K562 (cell line): ENCODE measurements around the gene ZNF485. TPM values are rescaled to one million over a fixed set of nuclear protein-coding genes. Genes with fewer than 3 reads are reported as not detected.

ENCODE experiments used
- ADNP ChIP-seq: fragments of 200-800 bp; sonication (Bioruptor generic); IDR thresholded peaks from 2 replicates; pipeline ENCODE4 v1.6.1; 2016; ENCODE audit warnings: missing genetic modification characterization, missing compliant biosample characterization
- BRD4 ChIP-seq: fragments of 200-600 bp; sonication (generic); IDR thresholded peaks from 2 replicates; pipeline ENCODE4 v1.6.1; 2017; ENCODE audit warnings: inconsistent platforms
- ELF4 ChIP-seq: fragments of 450-650 bp; formaldehyde crosslinking; IDR thresholded peaks from 2 replicates; pipeline ENCODE4 v1.4.0; 2022; ENCODE audit warnings: missing genetic modification characterization
- EP400 ChIP-seq: fragments of 450-650 bp; IDR thresholded peaks from 2 replicates; pipeline ENCODE4 v1.6.1; 2017; ENCODE audit warnings: antibody characterized with exemption, mild to moderate bottlenecking, moderate library complexity
- JUNB ChIP-seq: fragments of 450-650 bp; formaldehyde crosslinking; conservative IDR thresholded peaks from 2 replicates; pipeline ENCODE4 v1.4.0; 2020; ENCODE audit warnings: mild to moderate bottlenecking
- KAT2B ChIP-seq: IDR thresholded peaks from one replicate; pipeline ENCODE4 v1.6.1; 2012; ENCODE audit warnings: low read depth, mild to moderate bottlenecking, control low read depth, inconsistent platforms, low read length, moderate library complexity
- LCOR ChIP-seq: sonication (generic); formaldehyde crosslinking; IDR thresholded peaks from 2 replicates; pipeline ENCODE4 v1.8.0; 2022; ENCODE audit warnings: mild to moderate bottlenecking, missing genetic modification reagents
- NFIX ChIP-seq: fragments of 250-450 bp; sonication (Bioruptor Pico); IDR thresholded peaks from 2 replicates; pipeline ENCODE4 v1.4.0; 2020; ENCODE audit warnings: low read depth, mild to moderate bottlenecking, moderate library complexity
- SRSF9 ChIP-seq: fragments of 200-400 bp; formaldehyde crosslinking; IDR thresholded peaks from 2 replicates; pipeline ENCODE4 v1.6.1; 2017; ENCODE audit warnings: low read depth, low read length, borderline replicate concordance
- TEAD1 ChIP-seq, 2 experiments: fragments of 450-650 bp in 1 of 2; sonication (generic) in 1 of 2; formaldehyde crosslinking; IDR thresholded peaks; 2 replicates each; pipeline versions ENCODE4 v1.4.0 to v1.8.0; 2020 to 2022; ENCODE audit warnings: mild to moderate bottlenecking in 2 of 2, missing genetic modification reagents in 1 of 2
- ZNF408 ChIP-seq: fragments of 250-450 bp; sonication (Bioruptor Pico); IDR thresholded peaks from 2 replicates; pipeline ENCODE4 v1.4.0; 2020; ENCODE audit warnings: low read depth, mild to moderate bottlenecking, moderate library complexity
- ZNF644 ChIP-seq: fragments of 200-800 bp; sonication (Bioruptor generic); IDR thresholded peaks from 2 replicates; pipeline ENCODE4 v1.6.1; 2016; ENCODE audit warnings: low read depth, missing genetic modification characterization, missing compliant biosample characterization
- polyA plus RNA-seq, 8 experiments: library from polyadenylated mRNA; depleted of rRNA in 4 of 8; stranded (reverse) in 5 of 8; unstranded in 3 of 8; fragments of >200 nt; fragmentation: Nextera tagmentation in 2 of 8; fragmentation: Illumina TruSeq in 1 of 8; extraction: Ambion mirVana in 2 of 8; extraction: Trizol in 1 of 8; gene quantifications; 2 replicates each; pipeline versions ENCODE4 v1.2.1 to v1.2.3, GENCODE V29; 2011 to 2014; ENCODE audit warnings: inconsistent platforms in 1 of 8, missing spikeins in 1 of 8
- total RNA-seq, 7 experiments: library from RNA; depleted of rRNA in 6 of 7; stranded (reverse); fragments of >200 nt in 6 of 7; fragmentation: Illumina TruSeq in 2 of 7; extraction: Trizol in 2 of 7; gene quantifications; 2 replicates each; pipeline versions ENCODE4 v1.2.1 to v1.2.3, GENCODE V29; 2011 to 2021; ENCODE audit warnings: low replicate concordance in 1 of 7
- TF ChIP-seq, protein P1 (sequence below): fragments of 250-450 bp; sonication (Bioruptor Pico); IDR thresholded peaks from 2 replicates; pipeline ENCODE4 v1.5.0; 2022; ENCODE audit warnings: mild to moderate bottlenecking
- TF ChIP-seq, protein P2 (sequence below): fragments of 450-650 bp; formaldehyde crosslinking; IDR thresholded peaks from 2 replicates; pipeline ENCODE4 v1.4.0; 2020; ENCODE audit warnings: mild to moderate bottlenecking, moderate library complexity
- TF ChIP-seq, protein P3 (sequence below): fragments of 450-650 bp; IDR thresholded peaks from 2 replicates; pipeline ENCODE4 v1.6.1; 2016
- TF ChIP-seq, protein P4 (sequence below), 2 experiments: fragments of 450-650 bp; IDR thresholded peaks; 2 replicates each; pipeline ENCODE4 v1.6.1; 2018; ENCODE audit warnings: mild to moderate bottlenecking in 2 of 2, low read depth in 1 of 2; ENCODE audit not compliant: partially characterized antibody in 2 of 2
- TF ChIP-seq, protein P5 (sequence below): fragments of 250-450 bp; sonication (Bioruptor Pico); IDR thresholded peaks from 2 replicates; pipeline ENCODE4 v1.8.0; 2021; ENCODE audit warnings: mild to moderate bottlenecking, moderate library complexity

Gene ZNF485
- total and polyA plus RNA-seq, 9 of the 15 experiments (the other 6 are each of a cell fraction or from before 2014, with no cell fraction given) = 8.0 to 18.7 (median 11.9) TPM

DNA sequence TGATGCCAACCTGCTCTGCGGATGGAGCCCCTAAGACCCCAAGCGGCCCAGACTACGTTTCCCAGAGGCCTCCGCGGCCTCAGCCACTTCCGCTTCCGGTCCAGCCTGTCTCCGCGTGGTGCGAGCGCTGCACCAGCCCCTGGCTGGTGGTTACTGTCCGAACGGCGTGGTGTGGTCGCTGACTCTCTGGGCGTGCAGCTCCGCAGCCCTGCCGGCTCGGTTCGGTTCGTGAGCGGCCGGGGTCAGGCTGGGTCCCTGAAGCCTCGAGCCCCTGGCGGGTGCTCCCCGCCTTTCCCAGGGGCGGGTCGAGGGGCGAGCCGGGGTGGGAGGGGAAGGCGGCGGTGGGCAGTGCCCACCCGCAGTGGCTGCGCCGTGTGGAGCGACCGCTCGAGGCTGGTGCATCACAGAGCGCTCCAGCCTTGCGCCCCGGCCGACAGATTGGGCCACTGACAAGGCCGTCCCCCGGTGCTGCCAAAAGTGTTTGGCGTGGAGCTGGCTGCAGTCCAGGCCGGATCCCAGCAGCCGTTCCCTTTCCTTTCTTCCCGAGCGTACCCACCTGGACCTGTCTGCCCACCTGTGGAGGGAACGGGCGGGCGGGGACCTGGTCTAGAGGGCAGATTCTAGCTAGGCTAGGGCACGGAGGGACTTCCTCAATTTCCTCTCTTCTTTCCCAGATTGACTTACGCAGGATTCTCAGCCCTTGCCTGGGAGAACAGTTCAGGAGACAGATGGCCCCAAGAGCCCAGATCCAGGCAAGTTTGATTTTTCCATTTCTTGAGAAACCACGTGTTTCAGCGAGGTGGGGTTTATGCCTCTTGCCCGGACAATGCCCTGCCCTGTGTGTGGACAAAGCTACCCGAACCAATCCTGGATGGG, at the start of gene ZNF485 (continued):
- TF ChIP-seq ZNF408 (CRISPR knock-in tag) = no peak
- TF ChIP-seq, protein P1, sequence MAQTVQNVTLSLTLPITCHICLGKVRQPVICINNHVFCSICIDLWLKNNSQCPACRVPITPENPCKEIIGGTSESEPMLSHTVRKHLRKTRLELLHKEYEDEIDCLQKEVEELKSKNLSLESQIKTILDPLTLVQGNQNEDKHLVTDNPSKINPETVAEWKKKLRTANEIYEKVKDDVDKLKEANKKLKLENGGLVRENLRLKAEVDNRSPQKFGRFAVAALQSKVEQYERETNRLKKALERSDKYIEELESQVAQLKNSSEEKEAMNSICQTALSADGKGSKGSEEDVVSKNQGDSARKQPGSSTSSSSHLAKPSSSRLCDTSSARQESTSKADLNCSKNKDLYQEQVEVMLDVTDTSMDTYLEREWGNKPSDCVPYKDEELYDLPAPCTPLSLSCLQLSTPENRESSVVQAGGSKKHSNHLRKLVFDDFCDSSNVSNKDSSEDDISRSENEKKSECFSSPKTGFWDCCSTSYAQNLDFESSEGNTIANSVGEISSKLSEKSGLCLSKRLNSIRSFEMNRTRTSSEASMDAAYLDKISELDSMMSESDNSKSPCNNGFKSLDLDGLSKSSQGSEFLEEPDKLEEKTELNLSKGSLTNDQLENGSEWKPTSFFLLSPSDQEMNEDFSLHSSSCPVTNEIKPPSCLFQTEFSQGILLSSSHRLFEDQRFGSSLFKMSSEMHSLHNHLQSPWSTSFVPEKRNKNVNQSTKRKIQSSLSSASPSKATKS (CRISPR knock-in tag) = no peak
- no peak for TF ChIP-seq SRSF9
- TF ChIP-seq ADNP (tag) = no peak
- TF ChIP-seq, protein P2, sequence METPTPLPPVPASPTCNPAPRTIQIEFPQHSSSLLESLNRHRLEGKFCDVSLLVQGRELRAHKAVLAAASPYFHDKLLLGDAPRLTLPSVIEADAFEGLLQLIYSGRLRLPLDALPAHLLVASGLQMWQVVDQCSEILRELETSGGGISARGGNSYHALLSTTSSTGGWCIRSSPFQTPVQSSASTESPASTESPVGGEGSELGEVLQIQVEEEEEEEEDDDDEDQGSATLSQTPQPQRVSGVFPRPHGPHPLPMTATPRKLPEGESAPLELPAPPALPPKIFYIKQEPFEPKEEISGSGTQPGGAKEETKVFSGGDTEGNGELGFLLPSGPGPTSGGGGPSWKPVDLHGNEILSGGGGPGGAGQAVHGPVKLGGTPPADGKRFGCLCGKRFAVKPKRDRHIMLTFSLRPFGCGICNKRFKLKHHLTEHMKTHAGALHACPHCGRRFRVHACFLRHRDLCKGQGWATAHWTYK = no peak
- no peak; the same call in 1 of the 2 replicates for TF ChIP-seq ZNF644 (tag)
- no peak for TF ChIP-seq NFIX (CRISPR knock-in tag)
- no peak for TF ChIP-seq BRD4
- no peak for TF ChIP-seq ELF4 (CRISPR knock-in tag)
- TF ChIP-seq TEAD1 (CRISPR knock-in tag; IDR thresholded peaks at IDR 0.05) = peak in 1 of 2 experiments; percentile 84; a peak in 1 of 4 replicates
- TF ChIP-seq JUNB (CRISPR knock-in tag) = no peak
- TF ChIP-seq EP400 = peak; percentile 95
- peak; percentile 57; the same call in 1 of the 2 replicates for TF ChIP-seq LCOR (CRISPR knock-in tag)
- TF ChIP-seq, protein P3, sequence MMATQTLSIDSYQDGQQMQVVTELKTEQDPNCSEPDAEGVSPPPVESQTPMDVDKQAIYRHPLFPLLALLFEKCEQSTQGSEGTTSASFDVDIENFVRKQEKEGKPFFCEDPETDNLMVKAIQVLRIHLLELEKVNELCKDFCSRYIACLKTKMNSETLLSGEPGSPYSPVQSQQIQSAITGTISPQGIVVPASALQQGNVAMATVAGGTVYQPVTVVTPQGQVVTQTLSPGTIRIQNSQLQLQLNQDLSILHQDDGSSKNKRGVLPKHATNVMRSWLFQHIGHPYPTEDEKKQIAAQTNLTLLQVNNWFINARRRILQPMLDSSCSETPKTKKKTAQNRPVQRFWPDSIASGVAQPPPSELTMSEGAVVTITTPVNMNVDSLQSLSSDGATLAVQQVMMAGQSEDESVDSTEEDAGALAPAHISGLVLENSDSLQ = peak; percentile 65
- TF ChIP-seq KAT2B = no peak
- TF ChIP-seq, protein P4, sequence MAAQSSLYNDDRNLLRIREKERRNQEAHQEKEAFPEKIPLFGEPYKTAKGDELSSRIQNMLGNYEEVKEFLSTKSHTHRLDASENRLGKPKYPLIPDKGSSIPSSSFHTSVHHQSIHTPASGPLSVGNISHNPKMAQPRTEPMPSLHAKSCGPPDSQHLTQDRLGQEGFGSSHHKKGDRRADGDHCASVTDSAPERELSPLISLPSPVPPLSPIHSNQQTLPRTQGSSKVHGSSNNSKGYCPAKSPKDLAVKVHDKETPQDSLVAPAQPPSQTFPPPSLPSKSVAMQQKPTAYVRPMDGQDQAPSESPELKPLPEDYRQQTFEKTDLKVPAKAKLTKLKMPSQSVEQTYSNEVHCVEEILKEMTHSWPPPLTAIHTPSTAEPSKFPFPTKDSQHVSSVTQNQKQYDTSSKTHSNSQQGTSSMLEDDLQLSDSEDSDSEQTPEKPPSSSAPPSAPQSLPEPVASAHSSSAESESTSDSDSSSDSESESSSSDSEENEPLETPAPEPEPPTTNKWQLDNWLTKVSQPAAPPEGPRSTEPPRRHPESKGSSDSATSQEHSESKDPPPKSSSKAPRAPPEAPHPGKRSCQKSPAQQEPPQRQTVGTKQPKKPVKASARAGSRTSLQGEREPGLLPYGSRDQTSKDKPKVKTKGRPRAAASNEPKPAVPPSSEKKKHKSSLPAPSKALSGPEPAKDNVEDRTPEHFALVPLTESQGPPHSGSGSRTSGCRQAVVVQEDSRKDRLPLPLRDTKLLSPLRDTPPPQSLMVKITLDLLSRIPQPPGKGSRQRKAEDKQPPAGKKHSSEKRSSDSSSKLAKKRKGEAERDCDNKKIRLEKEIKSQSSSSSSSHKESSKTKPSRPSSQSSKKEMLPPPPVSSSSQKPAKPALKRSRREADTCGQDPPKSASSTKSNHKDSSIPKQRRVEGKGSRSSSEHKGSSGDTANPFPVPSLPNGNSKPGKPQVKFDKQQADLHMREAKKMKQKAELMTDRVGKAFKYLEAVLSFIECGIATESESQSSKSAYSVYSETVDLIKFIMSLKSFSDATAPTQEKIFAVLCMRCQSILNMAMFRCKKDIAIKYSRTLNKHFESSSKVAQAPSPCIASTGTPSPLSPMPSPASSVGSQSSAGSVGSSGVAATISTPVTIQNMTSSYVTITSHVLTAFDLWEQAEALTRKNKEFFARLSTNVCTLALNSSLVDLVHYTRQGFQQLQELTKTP (IDR thresholded peaks at IDR 0.05; ENCODE audit: low read depth in 1 of 2, partially characterized antibody in 2 of 2) = peak in 1 of 2 experiments; percentile 84
- TF ChIP-seq, protein P5, sequence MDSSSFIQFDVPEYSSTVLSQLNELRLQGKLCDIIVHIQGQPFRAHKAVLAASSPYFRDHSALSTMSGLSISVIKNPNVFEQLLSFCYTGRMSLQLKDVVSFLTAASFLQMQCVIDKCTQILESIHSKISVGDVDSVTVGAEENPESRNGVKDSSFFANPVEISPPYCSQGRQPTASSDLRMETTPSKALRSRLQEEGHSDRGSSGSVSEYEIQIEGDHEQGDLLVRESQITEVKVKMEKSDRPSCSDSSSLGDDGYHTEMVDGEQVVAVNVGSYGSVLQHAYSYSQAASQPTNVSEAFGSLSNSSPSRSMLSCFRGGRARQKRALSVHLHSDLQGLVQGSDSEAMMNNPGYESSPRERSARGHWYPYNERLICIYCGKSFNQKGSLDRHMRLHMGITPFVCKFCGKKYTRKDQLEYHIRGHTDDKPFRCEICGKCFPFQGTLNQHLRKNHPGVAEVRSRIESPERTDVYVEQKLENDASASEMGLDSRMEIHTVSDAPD = no peak
